Measurements from ENCODE around the gene SDCCAG8. TPM values are rescaled to one million over a fixed set of nuclear protein-coding genes. Genes with fewer than 3 reads are reported as not detected.

Gene SDCCAG8
- total RNA-seq, 1 donor from 2014 or later = 41.7 TPM

- DNase-seq (ENCODE audit: low spot score) = no peak
Measured at GRCh38 chr1:243254233-243254926, 1.5 kb upstream of the SDCCAG8 start.

GRCh38 chr1:243254927-243255790 is 682 bp upstream of the SDCCAG8 start, which contains the start of gene CEP170:
Gene CEP170 (minus strand): TSS chr1:243255281. CDS start chr1:243225280, 30,001 bp downstream.
- peak; percentile 95 for DNase-seq (ENCODE audit: low spot score)

- DNase-seq (ENCODE audit: low spot score) = no peak
Measured at GRCh38 chr1:243256590-243256989, 749 bp downstream of the SDCCAG8 start.

- no peak for DNase-seq (ENCODE audit: low spot score)
Measured at GRCh38 chr1:243257189-243257588, 1.3 kb downstream of the SDCCAG8 start.

GRCh38 chr1:243258731-243259130 is 2.9 kb downstream of the SDCCAG8 start:
- DNase-seq (ENCODE audit: low spot score) = no peak

- no peak for DNase-seq (ENCODE audit: low spot score)
Measured at GRCh38 chr1:243260221-243260880, 4.5 kb downstream of the SDCCAG8 start.

GRCh38 chr1:243261390-243261789 is 5.5 kb downstream of the SDCCAG8 start:
- DNase-seq (ENCODE audit: low spot score) = no peak

GRCh38 chr1:243264717-243265116 is 8.9 kb downstream of the SDCCAG8 start:
- DNase-seq (ENCODE audit: low spot score) = no peak

- DNase-seq (ENCODE audit: low spot score) = no peak
Measured at GRCh38 chr1:243266231-243266630, 10.4 kb downstream of the SDCCAG8 start.

- DNase-seq (ENCODE audit: low spot score) = no peak
Measured at GRCh38 chr1:243267471-243267880, 11.6 kb downstream of the SDCCAG8 start.

GRCh38 chr1:243267914-243268653 is 12.2 kb downstream of the SDCCAG8 start:
- no peak for DNase-seq (ENCODE audit: low spot score)

- DNase-seq (ENCODE audit: low spot score) = no peak
Measured at GRCh38 chr1:243268751-243269460, 13.1 kb downstream of the SDCCAG8 start.

- no peak for DNase-seq (ENCODE audit: low spot score)
Measured at GRCh38 chr1:243269461-243269801, 13.6 kb downstream of the SDCCAG8 start.

- DNase-seq (ENCODE audit: low spot score) = no peak
Measured at GRCh38 chr1:243270097-243270864, 14.4 kb downstream of the SDCCAG8 start.

GRCh38 chr1:243271996-243272395 is 16.2 kb downstream of the SDCCAG8 start:
- no peak for DNase-seq (ENCODE audit: low spot score)

GRCh38 chr1:243272401-243272800 is 16.6 kb downstream of the SDCCAG8 start:
- no peak for DNase-seq (ENCODE audit: low spot score)

GRCh38 chr1:243273506-243273905 is 17.7 kb downstream of the SDCCAG8 start:
- DNase-seq (ENCODE audit: low spot score) = no peak

- DNase-seq (ENCODE audit: low spot score) = no peak
Measured at GRCh38 chr1:243273945-243274344, 18.1 kb downstream of the SDCCAG8 start.

GRCh38 chr1:243275316-243275715 is 19.5 kb downstream of the SDCCAG8 start:
- no peak for DNase-seq (ENCODE audit: low spot score)

Measured in mesenteric fat pad (tissue), 1 donor.